Kidney (tissue), 14 donors: Measurements from ENCODE around the gene CA5A. TPM values are rescaled to one million over a fixed set of nuclear protein-coding genes. Genes with fewer than 3 reads are reported as not detected.
"Not testable (repeated sequence)": the region's sequence is repeated elsewhere in the genome, so short reads cannot be mapped to it uniquely, and the experiment has no call there.

Experiments
- DNase-seq, 5 donors: peaks; one replicate each; pipeline ENCODE4 v3.0.0-alpha.2; 2013 to 2020
- FAIRE-seq: peaks from 2 replicates; lab custom pipeline; 2012; peaks lifted over from hg19 to GRCh38; lab: Jason Lieb, UNC
- H3K27ac ChIP-seq, 2 donors: one replicate each; pipeline ENCODE4 v1.7.0; 2013; ENCODE audit warnings: low read depth in 2 of 2, low read length in 2 of 2, inconsistent platforms in 1 of 2
- H3K27me3 ChIP-seq: one replicate; pipeline ENCODE4 v1.7.1; 2013; ENCODE audit warnings: low read length, inconsistent platforms; ENCODE audit not compliant: control insufficient read depth, insufficient read depth
- H3K36me3 ChIP-seq, 3 donors: one replicate each; pipeline versions ENCODE4 v1.7.0 to v1.7.1; 2013; ENCODE audit warnings: low read length in 3 of 3, control low read depth in 1 of 3, inconsistent platforms in 1 of 3; ENCODE audit not compliant: insufficient read depth in 3 of 3, control insufficient read depth in 2 of 3
- H3K4me1 ChIP-seq, 3 donors: one replicate each; pipeline versions ENCODE4 v1.7.0 to v1.7.1; 2013; ENCODE audit warnings: low read length in 3 of 3, inconsistent platforms in 1 of 3, low read depth in 1 of 3; ENCODE audit not compliant: control insufficient read depth in 2 of 3, insufficient read depth in 2 of 3
- H3K4me3 ChIP-seq, 3 donors: one replicate each; pipeline versions ENCODE4 v1.7.0 to v1.8.1; 2013; ENCODE audit warnings: low read length in 3 of 3, control low read depth in 1 of 3, inconsistent platforms in 1 of 3
- H3K9ac ChIP-seq, 3 donors: one replicate each; pipeline versions ENCODE4 v1.7.0 to v1.7.1; 2013; ENCODE audit warnings: low read length in 3 of 3, control low read depth in 1 of 3, inconsistent platforms in 1 of 3
- H3K9me3 ChIP-seq, 3 donors: one replicate each; pipeline versions ENCODE4 v1.7.0 to v1.7.1; 2013; ENCODE audit warnings: low read length in 3 of 3, control low read depth in 1 of 3, inconsistent platforms in 1 of 3; ENCODE audit not compliant: control insufficient read depth in 2 of 3, insufficient read depth in 1 of 3
- intact Hi-C: fragments of 100-400 bp; cut with DNase I; formaldehyde crosslinking; loops from one replicate; pipeline ENCODE4 v1.11.1; 2022
- polyA plus RNA-seq: library from polyadenylated mRNA; stranded (reverse); fragments of 350-450 nt; fragmentation: Illumina TruSeq; extraction: RNeasy Lipid Tissue Mini Kit (QIAGEN cat#74804); gene quantifications from one replicate; pipeline ENCODE4 v1.2.3, GENCODE V29; 2014; ENCODE audit warnings: low read depth, low replicate concordance; ENCODE audit not compliant: insufficient read depth
- total RNA-seq: library from RNA; stranded (reverse); fragmentation: NEBNext Ultra II Directional; extraction: Animal tissue kit (Norgen Biotek cat#: 25700); gene quantifications from one replicate; pipeline ENCODE4 v1.2.1, GENCODE V29; 2021
- TF ChIP-seq, protein P1 (sequence below): IDR thresholded peaks from 3 replicates; pipeline ENCODE4 v1.5.1; 2012; ENCODE audit warnings: mild to moderate bottlenecking, moderate library complexity, borderline replicate concordance; ENCODE audit not compliant: insufficient read depth; ENCODE audit errors: extremely low read depth
- donor health status: control.
- donor health status: control.
- donor health status: control.
- donor health status: control.
- donor health status: control.
- donor health status: DM: yes; HTN: yes; CAD: no.
- donor health status: Normal renal cell carcinoma (clear cell type).

CA5A gene
- total and polyA plus RNA-seq, 2 donors from 2014 or later, result not detected

DNA sequence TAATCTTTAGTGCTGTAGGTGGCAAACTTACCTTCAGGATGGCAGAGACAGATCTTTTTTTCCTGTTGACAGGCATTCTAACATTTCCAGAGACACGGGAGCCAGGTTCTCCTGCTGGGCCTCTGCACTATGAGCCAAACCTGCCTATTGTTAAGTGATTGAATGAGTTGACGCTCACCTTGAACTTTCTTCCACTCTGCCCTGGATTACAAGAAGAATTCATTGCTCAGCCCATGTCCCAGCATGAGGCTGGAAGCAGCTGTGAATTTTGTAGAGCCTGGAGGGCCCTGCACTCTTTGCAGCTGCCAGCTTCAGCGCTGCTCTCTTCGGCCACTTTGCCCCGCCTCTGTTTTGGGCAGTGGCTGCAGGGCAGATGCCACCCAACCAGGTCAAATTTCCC is 57.6 kb downstream of the CA5A start:
- DNase-seq (no peak), FAIRE-seq (no peak)
- Histone ChIP-seq H3K27me3 (peaks cover 5% of the 10 kb centered on the region), H3K4me1 (no peaks in the 10 kb centered on the region), H3K9ac (no peak overlapping the region), H3K36me3 (no peaks in the 10 kb centered on the region), H3K27ac (no peak overlapping the region), H3K4me3 (no peak overlapping the region), H3K9me3 (no peaks in the 10 kb centered on the region)
- intact Hi-C loops, result loop anchor here (10.0 kb wide), 1 partner anchor 104 kb away; no protein-coding TSS in a partner anchor
- TF ChIP-seq, protein P1, sequence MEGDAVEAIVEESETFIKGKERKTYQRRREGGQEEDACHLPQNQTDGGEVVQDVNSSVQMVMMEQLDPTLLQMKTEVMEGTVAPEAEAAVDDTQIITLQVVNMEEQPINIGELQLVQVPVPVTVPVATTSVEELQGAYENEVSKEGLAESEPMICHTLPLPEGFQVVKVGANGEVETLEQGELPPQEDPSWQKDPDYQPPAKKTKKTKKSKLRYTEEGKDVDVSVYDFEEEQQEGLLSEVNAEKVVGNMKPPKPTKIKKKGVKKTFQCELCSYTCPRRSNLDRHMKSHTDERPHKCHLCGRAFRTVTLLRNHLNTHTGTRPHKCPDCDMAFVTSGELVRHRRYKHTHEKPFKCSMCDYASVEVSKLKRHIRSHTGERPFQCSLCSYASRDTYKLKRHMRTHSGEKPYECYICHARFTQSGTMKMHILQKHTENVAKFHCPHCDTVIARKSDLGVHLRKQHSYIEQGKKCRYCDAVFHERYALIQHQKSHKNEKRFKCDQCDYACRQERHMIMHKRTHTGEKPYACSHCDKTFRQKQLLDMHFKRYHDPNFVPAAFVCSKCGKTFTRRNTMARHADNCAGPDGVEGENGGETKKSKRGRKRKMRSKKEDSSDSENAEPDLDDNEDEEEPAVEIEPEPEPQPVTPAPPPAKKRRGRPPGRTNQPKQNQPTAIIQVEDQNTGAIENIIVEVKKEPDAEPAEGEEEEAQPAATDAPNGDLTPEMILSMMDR, result no peak

- TF ChIP-seq, protein P1, result peak; percentile 8
- Histone ChIP-seq H3K27me3 (peaks cover 5% of the 10 kb centered on the region), H3K36me3 (no peaks in the 10 kb centered on the region), H3K27ac (no peak overlapping the region), H3K9me3 (no peaks in the 10 kb centered on the region), H3K9ac (no peak overlapping the region), H3K4me3 (no peak overlapping the region), H3K4me1 (no peaks in the 10 kb centered on the region)
- DNase-seq (no peak), FAIRE-seq (no peak)
- intact Hi-C loops, result loop anchor here (10.0 kb wide), 1 partner anchor 103 kb away; no protein-coding TSS in a partner anchor
These were observed 58.3 kb downstream of the CA5A start for GRCh38 chr16:87877942-87878507.

GRCh38 chr16:87874639-87875427 is 61.5 kb downstream of the CA5A start:
- no peak overlapping the region for H3K4me3 ChIP-seq
- TF ChIP-seq, protein P1, result no peak
- H3K9me3 ChIP-seq, result no peaks in the 10 kb centered on the region
- FAIRE-seq (no peak), DNase-seq (no peak)
- H3K9ac ChIP-seq, result no peak overlapping the region
- H3K27ac ChIP-seq, result no peak overlapping the region
- H3K4me1 ChIP-seq, result peaks cover 0 to 5% (median 0%) of the 10 kb centered on the region in 3 donors
- intact Hi-C loops, result loop anchor here (10.0 kb wide), 1 partner anchor 100 kb away; no protein-coding TSS in a partner anchor
- H3K27me3 ChIP-seq, result peaks cover 5% of the 10 kb centered on the region
- H3K36me3 ChIP-seq, result no peaks in the 10 kb centered on the region

GRCh38 chr16:87870418-87871291 is 65.7 kb downstream of the CA5A start:
- peak in 4 of 5 donors; percentile 77 to 89 (median 82) for DNase-seq
- H3K4me1 ChIP-seq, H3K9ac ChIP-seq, H3K4me3 ChIP-seq, H3K27ac ChIP-seq, H3K27me3 ChIP-seq, H3K36me3 ChIP-seq, FAIRE-seq, H3K9me3 ChIP-seq: not testable (repeated sequence)
- intact Hi-C loops, result loop anchor here (10.0 kb wide), 1 partner anchor 96 kb away; no protein-coding TSS in a partner anchor

GRCh38 chr16:87869879-87870417 is 66.4 kb downstream of the CA5A start:
- intact Hi-C loops, result loop anchor here (10.0 kb wide), 1 partner anchor 95 kb away; no protein-coding TSS in a partner anchor
- FAIRE-seq, H3K4me3 ChIP-seq: not testable (repeated sequence)

More at GRCh38 chr16:87869879-87870417, 66.4 kb downstream of the CA5A start:
- not testable (repeated sequence) for H3K9me3 ChIP-seq, H3K4me1 ChIP-seq, H3K27ac ChIP-seq, H3K27me3 ChIP-seq, H3K36me3 ChIP-seq, H3K9ac ChIP-seq
- DNase-seq, result peak in 1 of 5 donors; percentile 54
